OCI-LY3 (cell line): Measurements from ENCODE around the gene GRIA3.

Source experiments
- H2AFZ ChIP-seq: fragments of 200-600, 300-600 bp; shearing (Covaris generic); 2 replicates; pipeline ENCODE4 v1.6.0; 2014; ENCODE audit warnings: antibody characterized with exemption, low read depth, low read length
- H3K27ac ChIP-seq: fragments of 200-600, 300-600 bp; sonication (generic); 2 replicates; pipeline ENCODE4 v1.5.1; 2014; ENCODE audit warnings: mild to moderate bottlenecking, low read length, moderate library complexity, mixed read lengths
- H3K27me3 ChIP-seq: fragments of 200-600, 300-600 bp; sonication (generic); 2 replicates; pipeline ENCODE4 v1.6.1; 2014; ENCODE audit warnings: low read depth, low read length, mixed read lengths
- H3K36me3 ChIP-seq: fragments of 200-600, 300-600 bp; sonication (generic); replicated peaks from 2 replicates; pipeline ENCODE3; 2014; ENCODE audit warnings: low read depth, low read length, mixed read lengths
- H3K4me1 ChIP-seq: fragments of 300-600, 200-600 bp; sonication (generic); 2 replicates; pipeline ENCODE4 v1.6.1; 2014; ENCODE audit warnings: low read length, mixed read lengths
- H3K4me2 ChIP-seq: fragments of 200-600, 300-600 bp; sonication (generic); 2 replicates; pipeline ENCODE4 v1.6.1; 2014; ENCODE audit warnings: low read length, mixed read lengths
- H3K4me3 ChIP-seq: fragments of 300-600, 200-600 bp; sonication (generic); 2 replicates; pipeline ENCODE4 v1.5.1; 2014; ENCODE audit warnings: antibody characterized with exemption, mild to moderate bottlenecking, low read length, moderate library complexity
- H3K79me2 ChIP-seq: fragments of 300-600, 200-600 bp; shearing (Covaris generic); 2 replicates; pipeline ENCODE4 v1.6.1; 2014; ENCODE audit warnings: mild to moderate bottlenecking, low read length, mixed read lengths
- H3K9ac ChIP-seq: fragments of 300-600, 200-600 bp; shearing (Covaris generic); 2 replicates; pipeline ENCODE4 v1.6.0; 2014; ENCODE audit warnings: mild to moderate bottlenecking, low read length, moderate library complexity
- H3K9me3 ChIP-seq: fragments of 200-600, 300-600 bp; shearing (Covaris generic); 2 replicates; pipeline ENCODE4 v1.6.1; 2014; ENCODE audit warnings: low read length, mixed read lengths; ENCODE audit not compliant: insufficient read depth
- H4K20me1 ChIP-seq: fragments of 200-600, 300-600 bp; sonication (generic); 2 replicates; pipeline ENCODE4 v1.6.1; 2016; ENCODE audit warnings: low read length, mixed read lengths; ENCODE audit not compliant: insufficient read depth
- CTCF ChIP-seq: fragments of 200-600, 300-600 bp; sonication (generic); IDR thresholded peaks from 2 replicates; pipeline ENCODE4 v1.5.1; 2014; ENCODE audit warnings: antibody characterized with exemption, low read length, low read depth
- EZH2phosphoT487 ChIP-seq: fragments of 200-600 bp; shearing (Covaris generic); IDR thresholded peaks from 2 replicates; pipeline ENCODE4 v1.6.1; 2018; ENCODE audit warnings: antibody characterized with exemption, mixed run types, low read depth

GRIA3 gene

GRCh38 chrX:123256378-123256777 lies 72.3 kb downstream of the GRIA3 start:
- no peaks in the 10 kb centered on the region for H3K79me2 ChIP-seq
- no peak overlapping the region for H3K9ac ChIP-seq
- H3K27me3 ChIP-seq = no peaks in the 10 kb centered on the region
- no peak overlapping the region for H3K4me2 ChIP-seq
- no peak overlapping the region for H3K27ac ChIP-seq
- TF ChIP-seq CTCF = no peak
- TF ChIP-seq EZH2phosphoT487 = no peak
- H3K4me1 ChIP-seq = no peaks in the 10 kb centered on the region
- H4K20me1 ChIP-seq = no peaks in the 10 kb centered on the region
- no peaks in the 10 kb centered on the region for H3K36me3 ChIP-seq
- no peaks in the 10 kb centered on the region for H3K9me3 ChIP-seq
- no peak overlapping the region for H2AFZ ChIP-seq
- H3K4me3 ChIP-seq = no peak overlapping the region

GRCh38 chrX:123260920-123261418 lies 76.9 kb downstream of the GRIA3 start:
- Histone ChIP-seq H3K9ac (no peak overlapping the region), H3K36me3 (no peaks in the 10 kb centered on the region), H4K20me1 (no peaks in the 10 kb centered on the region), H3K4me3 (no peak overlapping the region), H3K4me1 (no peaks in the 10 kb centered on the region), H3K27me3 (no peaks in the 10 kb centered on the region), H3K27ac (no peak overlapping the region), H3K4me2 (no peak overlapping the region), H3K79me2 (no peaks in the 10 kb centered on the region), H2AFZ (no peak overlapping the region), H3K9me3 (no peaks in the 10 kb centered on the region)
- TF ChIP-seq CTCF (no peak), EZH2phosphoT487 (no peak)

GRCh38 chrX:123263270-123263669 lies 79.2 kb downstream of the GRIA3 start:
- H3K27me3 ChIP-seq = no peaks in the 10 kb centered on the region
- H4K20me1 ChIP-seq = no peaks in the 10 kb centered on the region
- no peak overlapping the region for H3K4me2 ChIP-seq
- no peak overlapping the region for H3K4me3 ChIP-seq
- H3K27ac ChIP-seq = no peak overlapping the region
- no peaks in the 10 kb centered on the region for H3K36me3 ChIP-seq
- no peak overlapping the region for H3K9ac ChIP-seq
- H3K79me2 ChIP-seq = no peaks in the 10 kb centered on the region
- H2AFZ ChIP-seq = no peak overlapping the region
- no peaks in the 10 kb centered on the region for H3K9me3 ChIP-seq
- TF ChIP-seq EZH2phosphoT487 (no peak), CTCF (no peak)
- H3K4me1 ChIP-seq = peaks cover 9% of the 10 kb centered on the region

- H3K4me2 ChIP-seq = no peak overlapping the region
- H3K79me2 ChIP-seq = no peaks in the 10 kb centered on the region
- no peak overlapping the region for H3K9ac ChIP-seq
- H4K20me1 ChIP-seq = no peaks in the 10 kb centered on the region
- no peak overlapping the region for H3K27ac ChIP-seq
- H3K4me1 ChIP-seq = peaks cover 9% of the 10 kb centered on the region
- no peak overlapping the region for H3K4me3 ChIP-seq
- no peaks in the 10 kb centered on the region for H3K27me3 ChIP-seq
- no peak for TF ChIP-seq EZH2phosphoT487
- TF ChIP-seq CTCF = no peak
- no peaks in the 10 kb centered on the region for H3K36me3 ChIP-seq
- no peaks in the 10 kb centered on the region for H3K9me3 ChIP-seq
- H2AFZ ChIP-seq = no peak overlapping the region
These were observed 79.7 kb downstream of the GRIA3 start for GRCh38 chrX:123263747-123264146.
